Cardiac muscle cell (in vitro differentiated cells and primary cell): ENCODE data around the gene CACNA2D3. TPM values are rescaled to one million over a fixed set of nuclear protein-coding genes. Genes with fewer than 3 reads are reported as not detected.

Source experiments
- DNase-seq, 2 donors: peaks; one replicate each; pipeline versions ENCODE4 v3.0.0 to v3.0.0-alpha.2; 2010 to 2017; ENCODE audit warnings: low read depth in 1 of 2, low spot score in 1 of 2
- H3K27ac ChIP-seq: fragments of 200-600 bp; sonication (generic); 2 replicates; pipeline ENCODE4 v1.5.1; 2016
- H3K27me3 ChIP-seq: fragments of 200-600 bp; sonication (generic); 2 replicates; pipeline ENCODE4 v1.6.0; 2016; ENCODE audit warnings: control low read depth
- H3K36me3 ChIP-seq: fragments of 200-600 bp; sonication (generic); 2 replicates; pipeline ENCODE4 v1.5.1; 2016; ENCODE audit warnings: control low read depth
- H3K4me1 ChIP-seq: fragments of 200-600 bp; sonication (generic); 2 replicates; pipeline ENCODE4 v1.8.1; 2017; ENCODE audit warnings: low read depth, mild to moderate bottlenecking, mixed run types
- H3K4me3 ChIP-seq: fragments of 200-600 bp; sonication (generic); 2 replicates; pipeline ENCODE4 v1.5.1; 2016; ENCODE audit warnings: mild to moderate bottlenecking
- H3K9me3 ChIP-seq: fragments of 200-600 bp; sonication (generic); 2 replicates; pipeline ENCODE4 v1.5.1; 2017; ENCODE audit warnings: low read depth, mild to moderate bottlenecking, control low read depth
- CTCF ChIP-seq: IDR thresholded peaks from 2 replicates; pipeline ENCODE4 v1.5.1; 2012; ENCODE audit warnings: low read depth, mild to moderate bottlenecking, low read length
- polyA plus RNA-seq: library from polyadenylated mRNA; unstranded; fragments of >200 nt; fragmentation: Nextera tagmentation; extraction: Ambion mirVana; gene quantifications from 2 replicates; pipeline ENCODE4 v1.2.1, GENCODE V29; 2016
- total RNA-seq: library from RNA; depleted of rRNA; stranded (reverse); fragments of >200 nt; gene quantifications from 2 replicates; pipeline ENCODE4 v1.2.3, GENCODE V29; 2016

Gene CACNA2D3
- total and polyA plus RNA-seq, 2 experiments from 2014 or later: 0.45 to 0.59 TPM

- Histone ChIP-seq H3K9me3 (no peaks in the 10 kb centered on the region), H3K27ac (no peak overlapping the region), H3K4me1 (no peaks in the 10 kb centered on the region), H3K4me3 (no peak overlapping the region), H3K27me3 (no peaks in the 10 kb centered on the region), H3K36me3 (no peaks in the 10 kb centered on the region)
- TF ChIP-seq CTCF: no peak
- DNase-seq: no peak
These were observed 69.7 kb downstream of the CACNA2D3 start for GRCh38 chr3:54192026-54192425.

- Histone ChIP-seq H3K27ac (no peak overlapping the region), H3K36me3 (no peaks in the 10 kb centered on the region), H3K9me3 (no peaks in the 10 kb centered on the region), H3K4me1 (peaks cover 5% of the 10 kb centered on the region), H3K27me3 (no peaks in the 10 kb centered on the region), H3K4me3 (no peak overlapping the region)
- DNase-seq: no peak
- no peak for TF ChIP-seq CTCF
These were observed 70.7 kb downstream of the CACNA2D3 start for GRCh38 chr3:54193093-54193492.

- no peak for DNase-seq
- TF ChIP-seq CTCF: no peak
- Histone ChIP-seq H3K27ac (no peak overlapping the region), H3K27me3 (no peaks in the 10 kb centered on the region), H3K4me1 (peaks cover 8% of the 10 kb centered on the region), H3K4me3 (no peak overlapping the region), H3K9me3 (no peaks in the 10 kb centered on the region), H3K36me3 (no peaks in the 10 kb centered on the region)
These were observed 74.1 kb downstream of the CACNA2D3 start for GRCh38 chr3:54196360-54196991.

- Histone ChIP-seq H3K27me3 (no peaks in the 10 kb centered on the region), H3K4me1 (peaks cover 12% of the 10 kb centered on the region), H3K4me3 (no peak overlapping the region), H3K36me3 (no peaks in the 10 kb centered on the region), H3K9me3 (no peaks in the 10 kb centered on the region), H3K27ac (no peak overlapping the region)
- no peak for TF ChIP-seq CTCF
- no peak for DNase-seq
These were observed 75.2 kb downstream of the CACNA2D3 start for GRCh38 chr3:54197509-54197908.

- no peaks in the 10 kb centered on the region for H3K27me3 ChIP-seq
- no peak overlapping the region for H3K4me3 ChIP-seq
- peaks cover 16% of the 10 kb centered on the region for H3K4me1 ChIP-seq
- DNase-seq: no peak
- no peak overlapping the region for H3K27ac ChIP-seq
- TF ChIP-seq CTCF: no peak
- H3K9me3 ChIP-seq: no peaks in the 10 kb centered on the region
- no peaks in the 10 kb centered on the region for H3K36me3 ChIP-seq
These were observed 76.2 kb downstream of the CACNA2D3 start for GRCh38 chr3:54198556-54198955.
